ENCODE data around the gene CTSZ.
"Not testable (repeated sequence)": the region's sequence is repeated elsewhere in the genome, so short reads cannot be mapped to it uniquely, and the experiment has no call there.

Gene CTSZ

GRCh38 chr20:59011874-59012157 is 4.8 kb upstream of the CTSZ start:
- DNase-seq, result not testable (repeated sequence)

GRCh38 chr20:59010995-59011873 is 4.2 kb upstream of the CTSZ start:
- peak; percentile 86 for DNase-seq

GRCh38 chr20:59010321-59010994 is 3.4 kb upstream of the CTSZ start:
- no peak for DNase-seq

- DNase-seq, result no peak
Measured at GRCh38 chr20:59008715-59009336, 1.8 kb upstream of the CTSZ start.

- DNase-seq, result peak; percentile 29
Measured at GRCh38 chr20:59007665-59008511, 834 bp upstream of the CTSZ start.

GRCh38 chr20:59006167-59006863 is 739 bp downstream of the CTSZ start:
- no peak for DNase-seq

GRCh38 chr20:59005523-59006166 is 1.4 kb downstream of the CTSZ start:
- DNase-seq, result no peak

GRCh38 chr20:59004763-59005522 is 2.1 kb downstream of the CTSZ start:
- DNase-seq, result peak; percentile 55

GRCh38 chr20:59004493-59004762 is 2.6 kb downstream of the CTSZ start:
- DNase-seq, result no peak

- DNase-seq, result no peak
Measured at GRCh38 chr20:59003836-59004492, 3.1 kb downstream of the CTSZ start.

GRCh38 chr20:59002874-59003399 is 4.1 kb downstream of the CTSZ start:
- no peak for DNase-seq

GRCh38 chr20:59002388-59002787 is 4.7 kb downstream of the CTSZ start:
- no peak for DNase-seq

GRCh38 chr20:59001449-59002171 is 5.4 kb downstream of the CTSZ start:
- no peak for DNase-seq

- no peak for DNase-seq
Measured at GRCh38 chr20:59001068-59001448, 6.0 kb downstream of the CTSZ start.

- DNase-seq, result no peak
Measured at GRCh38 chr20:59000326-59000725, 6.7 kb downstream of the CTSZ start.

GRCh38 chr20:58998656-58999055 is 8.4 kb downstream of the CTSZ start:
- no peak for DNase-seq

GRCh38 chr20:58997141-58997770 is 9.8 kb downstream of the CTSZ start:
- no peak for DNase-seq

- no peak for DNase-seq
Measured at GRCh38 chr20:58996226-58996611, 10.8 kb downstream of the CTSZ start.

GRCh38 chr20:58995461-58996225 is 11.4 kb downstream of the CTSZ start:
- no peak for DNase-seq

All from hematopoietic multipotent progenitor cell treated with erythropoietin and hydrocortisone succinate and interleukin-3 and kit ligand, for 8 days (in vitro differentiated cells).